ENCODE results near the gene CIB1.
"Not testable (repeated sequence)": the region's sequence is repeated elsewhere in the genome, so short reads cannot be mapped to it uniquely, and the experiment has no call there.

Gene CIB1

DNA sequence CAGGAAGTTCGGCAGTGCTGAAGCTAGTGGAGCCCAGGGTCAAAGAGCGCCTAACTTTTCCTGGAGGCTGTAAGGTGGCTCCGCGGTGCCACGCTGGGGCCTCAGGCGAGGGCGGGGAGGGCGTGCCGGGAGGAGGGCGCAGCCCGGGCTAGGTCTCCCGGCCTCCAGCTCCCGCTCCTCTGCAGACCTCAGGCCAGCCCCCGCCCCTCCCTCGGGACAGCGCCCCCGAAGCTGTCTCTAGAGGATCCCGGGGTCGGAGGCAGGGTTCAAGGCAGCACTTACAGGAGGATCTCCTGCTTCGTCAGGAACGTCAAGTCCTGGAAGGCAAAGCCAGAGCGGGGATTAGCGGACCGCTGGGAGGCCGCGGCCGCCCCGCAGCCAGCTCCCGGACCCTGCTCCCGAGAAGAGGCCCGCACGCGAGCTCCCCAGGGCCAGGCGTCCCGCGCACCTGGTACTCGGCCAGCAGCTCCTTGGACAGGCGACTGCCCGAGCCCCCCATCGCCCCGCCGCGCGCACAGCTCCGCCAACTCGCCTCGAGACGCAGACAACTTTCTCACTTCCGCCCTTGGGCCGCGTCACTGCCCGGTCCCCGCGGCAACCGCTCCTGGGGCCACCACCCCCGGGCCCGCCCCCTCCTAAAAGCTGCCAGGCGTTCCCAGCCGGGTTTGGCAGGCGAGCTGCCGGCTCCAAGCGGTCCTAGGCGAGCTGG, at the start of gene CIB1:
Gene CIB1, minus strand, starts transcription at position 555 of the 709 bp plus-strand sequence. Its CDS starts 56 bp downstream, at position 499.
- DNase-seq: peak; percentile 97

DNA sequence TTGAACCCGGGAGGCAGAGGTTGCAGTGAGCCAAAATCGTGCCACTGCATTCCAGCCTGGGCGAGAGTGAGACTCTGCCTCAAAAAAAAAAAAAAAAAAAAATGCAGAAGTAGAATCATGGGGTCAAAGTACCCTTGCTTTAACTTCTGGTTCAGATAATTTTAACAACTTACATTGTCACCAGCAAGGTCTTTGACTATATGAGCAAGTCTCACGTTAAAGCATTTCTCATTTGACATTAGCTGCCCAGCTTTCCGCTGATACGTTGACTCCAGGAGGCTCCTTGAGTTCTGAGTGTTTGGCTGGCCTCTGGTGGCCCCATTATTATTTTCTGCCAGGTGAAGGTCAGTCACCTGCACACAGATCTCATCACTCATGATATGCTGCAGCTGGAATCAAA, 47.9 kb upstream of the CIB1 start:
- not testable (repeated sequence) for DNase-seq

DNA sequence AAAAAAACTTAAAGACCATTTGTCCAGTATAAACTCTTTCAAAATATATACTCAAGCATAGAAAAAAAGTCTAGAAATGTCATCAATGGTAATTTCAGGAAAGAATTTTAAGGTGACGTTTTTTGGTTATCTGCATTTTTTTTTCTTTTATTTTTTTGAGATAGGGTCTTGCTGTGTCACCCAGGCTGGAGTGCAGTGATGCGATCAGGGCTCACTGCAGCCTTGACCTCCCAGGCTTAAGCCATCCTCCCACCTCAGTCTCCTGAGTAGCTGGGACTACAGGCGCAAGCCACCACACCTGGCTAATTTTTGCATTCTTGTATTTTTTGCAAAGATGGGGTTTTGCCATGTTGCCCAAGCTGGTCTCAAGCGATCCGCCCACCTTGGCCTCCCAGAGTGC, 47.0 kb upstream of the CIB1 start:
- DNase-seq: not testable (repeated sequence)

DNA sequence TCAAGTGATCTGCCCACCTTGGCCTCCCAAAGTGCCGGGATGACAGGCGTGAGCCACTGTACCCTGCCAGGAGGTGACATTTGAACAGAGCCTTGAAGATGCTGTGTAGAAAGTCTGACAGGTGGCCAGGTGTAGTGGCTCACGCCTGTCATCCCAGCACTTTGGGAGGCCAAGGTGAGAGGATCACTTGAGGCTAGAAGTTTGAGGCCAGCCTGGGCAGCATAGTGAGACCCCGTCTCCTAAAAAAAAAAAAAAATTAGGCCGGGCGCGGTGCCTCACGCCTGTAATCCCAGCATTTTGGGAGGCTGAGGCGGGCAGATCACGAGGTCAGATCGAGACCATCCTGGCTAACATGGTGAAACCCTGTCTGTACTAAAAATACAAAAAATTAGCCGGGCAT, 44.7 kb upstream of the CIB1 start:
- DNase-seq: not testable (repeated sequence)

DNA sequence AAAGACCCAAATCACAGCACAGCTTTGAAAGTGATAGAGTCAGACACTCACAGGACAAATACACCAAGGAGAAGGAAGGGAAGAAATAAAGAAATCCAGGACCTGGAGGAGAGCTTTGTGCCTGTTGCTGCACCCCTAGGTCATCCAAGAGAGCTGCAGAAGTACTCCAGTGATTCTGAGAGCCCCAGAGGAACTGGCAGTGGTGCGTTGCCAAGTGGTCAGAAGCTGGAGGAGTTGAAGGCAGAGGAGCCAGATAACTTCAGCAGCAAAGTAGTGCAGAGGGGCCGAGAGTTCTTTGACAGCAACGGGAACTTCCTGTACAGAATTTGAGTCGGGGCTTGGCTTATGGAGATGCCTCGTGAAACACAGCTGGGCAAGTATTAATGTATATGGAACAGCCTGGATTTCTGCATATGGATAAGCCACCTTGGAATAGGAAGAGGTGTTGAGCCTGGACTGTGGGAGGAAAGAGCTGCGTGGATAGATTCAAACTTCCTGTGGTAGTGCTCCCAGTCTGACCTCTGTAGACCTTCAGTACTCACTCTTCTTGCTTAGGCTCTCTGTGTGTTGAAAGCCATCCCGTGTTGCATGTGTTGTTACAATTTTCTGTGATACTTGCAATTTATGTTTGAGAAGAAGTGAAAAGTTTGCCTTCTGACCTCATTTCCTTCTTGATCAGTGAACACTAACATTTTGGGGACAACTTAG, 37.9 kb upstream of the CIB1 start:
- DNase-seq: no peak

DNA sequence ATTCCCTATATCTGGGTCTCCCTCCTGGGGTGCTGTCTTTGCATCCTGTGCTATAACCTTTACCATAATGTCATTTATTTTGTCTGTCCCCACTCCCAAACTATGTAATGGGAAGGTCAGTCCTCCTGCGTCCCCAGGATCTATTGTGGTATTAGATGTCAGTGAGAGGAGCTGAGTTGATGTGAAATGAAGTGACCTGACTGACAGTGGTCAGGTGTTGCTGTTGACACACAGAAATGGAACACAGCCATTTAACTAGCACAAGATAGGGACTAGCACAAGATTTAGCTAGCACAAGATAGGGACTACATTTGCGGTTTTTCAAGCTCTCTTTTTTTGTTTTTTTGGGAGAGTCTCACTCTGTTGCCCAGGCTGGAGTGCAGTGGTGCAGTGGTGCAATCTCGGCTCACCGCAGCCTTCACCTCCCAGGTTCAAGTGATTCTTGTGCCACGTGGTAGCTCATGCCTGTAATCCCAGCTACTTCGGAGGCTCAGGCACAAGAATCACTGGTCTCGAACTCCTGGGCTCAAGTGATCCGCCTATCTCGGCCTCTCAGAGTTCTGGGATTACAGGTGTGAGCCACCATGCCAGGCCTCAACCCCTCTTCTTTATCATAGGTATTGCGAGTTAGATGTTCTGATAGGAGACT, 36.9 kb upstream of the CIB1 start:
- DNase-seq: no peak

DNA sequence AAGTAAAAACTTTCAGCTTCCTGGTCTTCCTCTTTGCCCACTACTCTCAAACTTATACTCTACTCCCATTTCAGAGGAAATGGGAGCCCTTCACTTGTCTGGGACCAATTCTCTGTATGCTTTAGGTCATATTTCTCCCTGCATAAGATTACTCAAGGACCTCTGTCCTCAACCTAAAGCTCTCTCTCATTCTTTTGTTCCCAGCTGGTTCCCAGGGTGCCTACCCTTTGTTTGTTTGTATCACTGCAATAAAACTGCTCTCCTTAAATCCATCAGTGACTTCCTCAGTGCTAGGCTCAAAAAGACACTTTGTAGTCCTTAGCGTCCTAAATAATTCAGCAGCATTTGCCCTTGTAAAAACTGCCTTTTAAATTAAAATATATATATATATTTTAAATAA, 34.7 kb upstream of the CIB1 start:
- DNase-seq: no peak

DNA sequence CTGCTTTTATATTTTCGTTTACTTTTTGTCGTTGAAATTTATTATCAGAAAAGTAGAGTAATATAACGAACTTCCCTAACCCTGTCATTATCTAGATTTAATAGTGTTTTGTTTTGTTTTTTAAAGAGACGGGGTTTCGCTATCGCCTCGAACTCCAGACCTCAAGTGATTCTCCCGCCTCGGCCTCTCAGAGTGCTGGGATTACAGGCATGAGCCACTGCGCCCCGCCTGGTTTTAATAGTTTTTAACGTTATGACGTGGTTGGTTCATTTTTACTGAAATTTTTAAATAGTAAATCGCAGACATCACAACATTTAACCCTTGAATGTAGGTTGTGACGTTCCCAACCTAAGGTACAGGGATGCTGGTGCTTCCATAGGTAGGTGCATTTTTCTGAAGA, 32.7 kb upstream of the CIB1 start:
- DNase-seq: peak; percentile 40

DNA sequence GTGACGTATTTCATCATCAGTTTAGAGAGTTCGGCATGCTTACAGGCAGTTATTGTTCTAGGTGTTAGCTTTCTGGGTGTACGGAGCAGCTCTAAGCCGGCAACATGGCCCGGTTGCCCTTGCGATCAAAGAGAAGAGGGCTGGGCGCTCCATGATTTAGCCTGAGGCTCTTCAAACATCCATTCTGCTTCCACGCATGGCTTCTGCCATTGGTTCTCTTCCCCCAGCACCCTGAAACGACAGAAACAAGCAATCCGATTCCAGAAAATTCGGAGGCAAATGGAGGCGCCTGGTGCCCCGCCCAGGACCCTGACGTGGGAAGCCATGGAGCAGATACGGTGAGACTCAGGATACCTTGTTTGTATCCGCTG, 32.3 kb upstream of the CIB1 start:
- peak; percentile 65 for DNase-seq

DNA sequence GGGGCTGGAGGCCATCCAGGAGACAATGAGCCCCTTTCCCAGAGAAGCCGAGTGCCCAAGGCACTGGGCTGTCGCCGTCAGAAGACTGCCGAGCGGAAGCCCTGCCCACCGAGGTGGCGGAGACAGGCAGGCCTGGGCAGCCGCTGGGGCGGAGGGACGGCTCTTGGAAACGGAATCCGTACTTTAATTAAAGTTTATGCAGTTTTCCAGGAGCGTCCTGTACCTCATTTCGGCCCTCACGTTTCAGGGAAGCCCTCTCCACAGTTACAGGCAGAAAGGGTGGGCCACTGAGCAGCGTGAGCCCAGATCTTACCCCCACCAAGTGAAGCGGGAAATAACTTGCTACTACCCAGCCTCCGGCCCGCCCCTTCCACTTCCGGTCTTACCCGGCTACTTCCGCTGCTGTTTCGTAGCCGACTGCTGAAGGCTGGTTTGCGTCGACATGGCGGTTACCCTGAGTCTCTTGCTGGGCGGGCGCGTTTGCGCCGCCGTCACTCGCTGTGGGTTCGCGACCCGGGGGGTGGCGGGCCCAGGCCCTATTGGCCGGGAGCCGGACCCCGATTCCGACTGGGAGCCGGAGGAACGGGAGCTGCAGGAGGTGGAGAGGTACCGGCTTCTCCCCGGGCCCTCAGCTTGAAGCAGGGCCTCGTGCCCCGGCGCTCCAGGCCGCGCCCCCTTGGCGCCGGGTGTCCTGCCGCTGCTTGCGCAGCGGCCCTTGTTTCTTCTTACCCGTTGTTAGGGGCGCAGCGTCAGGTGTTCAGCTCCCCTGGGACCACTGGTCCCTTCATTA, 31.7 kb upstream of the CIB1 start, which contains the start of gene NGRN:
Gene NGRN, plus strand, starts transcription at position 402 of the 790 bp plus-strand sequence. Its CDS starts 41 bp downstream, at position 443.
- DNase-seq: peak; percentile 91

DNA sequence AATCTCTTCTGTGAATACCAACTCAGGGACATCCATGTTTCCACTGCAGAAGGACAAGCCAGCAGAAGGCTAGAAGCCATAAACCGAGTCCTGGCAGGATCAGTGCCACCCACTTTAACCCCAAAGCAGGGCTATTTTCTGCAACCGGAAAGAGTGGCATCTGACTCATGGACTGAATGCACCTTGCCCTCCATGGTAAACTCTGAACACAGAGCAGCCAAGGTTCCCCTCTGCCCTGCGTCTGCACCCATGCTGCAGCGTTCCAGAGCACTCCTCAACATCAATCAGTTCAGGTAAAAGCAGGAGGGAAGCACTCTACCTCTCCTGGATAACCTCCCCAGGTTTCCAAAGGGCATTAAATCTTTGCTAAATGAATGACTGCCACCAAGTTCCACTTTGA, 30.9 kb upstream of the CIB1 start:
- DNase-seq: peak; percentile 37

DNA sequence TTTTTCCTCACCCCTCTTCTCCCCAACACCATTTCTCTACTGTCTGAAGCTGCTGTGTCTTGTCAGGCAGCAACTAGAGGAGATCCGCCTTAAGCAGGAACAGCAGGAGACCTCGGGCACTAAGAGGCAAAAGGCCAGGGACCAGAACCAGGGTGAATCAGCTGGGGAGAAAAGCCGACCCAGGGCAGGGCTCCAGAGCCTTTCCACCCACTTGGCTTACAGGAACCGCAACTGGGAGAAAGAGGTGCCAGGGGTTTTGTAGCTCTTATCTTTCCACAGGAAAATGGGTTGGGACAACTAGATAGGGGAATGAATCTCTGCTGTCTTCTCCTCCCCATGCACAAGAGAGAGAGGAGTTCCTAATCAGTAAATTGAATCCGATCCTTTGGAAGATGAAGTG, 28.7 kb upstream of the CIB1 start:
- DNase-seq: no peak

DNA sequence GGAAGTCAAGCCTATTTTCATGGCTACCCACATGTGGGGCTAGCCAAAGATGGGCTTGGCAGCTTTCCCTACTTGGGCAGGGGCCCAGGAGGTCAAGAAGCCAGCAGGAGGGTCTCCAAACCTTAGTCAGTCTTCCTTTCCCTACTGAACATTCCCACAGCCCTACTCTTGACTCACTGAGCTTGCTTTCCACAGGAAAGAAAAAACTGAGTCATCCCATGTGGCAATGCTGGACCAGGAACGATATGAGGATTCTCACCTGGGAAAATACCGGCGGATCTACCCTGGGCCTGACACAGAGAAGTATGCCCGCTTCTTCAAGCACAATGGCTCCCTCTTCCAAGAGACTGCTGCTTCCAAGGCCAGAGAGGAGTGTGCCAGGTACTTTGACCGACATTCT, 28.1 kb upstream of the CIB1 start:
- no peak for DNase-seq

DNA sequence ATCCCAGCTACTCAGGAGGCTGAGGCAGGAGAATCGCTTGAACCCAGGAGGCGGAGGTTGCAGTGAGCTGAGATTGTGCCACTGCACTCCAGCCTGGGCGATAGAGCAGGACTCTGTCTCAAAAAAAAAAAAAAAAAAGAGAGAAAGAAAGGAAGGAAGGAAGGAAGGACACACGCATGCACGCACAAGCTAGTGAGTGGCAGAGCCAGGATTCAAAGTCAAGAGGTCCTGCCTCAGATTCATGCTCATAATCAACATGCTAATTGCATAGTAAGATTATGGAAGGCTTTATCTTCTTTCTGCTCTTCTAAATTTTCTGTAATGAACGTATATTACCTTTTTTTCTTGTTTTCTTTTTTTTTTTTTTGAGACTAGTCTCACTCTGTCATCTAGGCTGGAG, 27.0 kb upstream of the CIB1 start:
- not testable (repeated sequence) for DNase-seq

DNA sequence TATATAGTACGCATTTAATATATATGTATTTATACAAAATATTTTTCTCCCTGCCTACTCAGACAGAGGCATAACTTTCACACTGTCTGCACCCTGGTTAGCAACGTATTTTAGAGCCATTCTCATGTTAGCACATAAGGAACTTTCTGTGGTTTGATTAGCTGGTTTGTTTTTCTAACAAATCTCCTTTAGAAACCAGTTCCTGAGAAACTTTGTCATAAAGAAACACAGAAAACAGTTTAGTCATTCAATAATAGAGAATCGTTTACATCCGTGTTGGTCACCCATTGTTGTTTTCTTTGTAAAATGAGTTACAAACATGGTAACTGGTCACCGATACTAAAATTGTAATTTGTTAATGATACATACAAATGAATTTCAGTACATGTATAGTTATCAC, 25.8 kb upstream of the CIB1 start:
- no peak for DNase-seq

DNA sequence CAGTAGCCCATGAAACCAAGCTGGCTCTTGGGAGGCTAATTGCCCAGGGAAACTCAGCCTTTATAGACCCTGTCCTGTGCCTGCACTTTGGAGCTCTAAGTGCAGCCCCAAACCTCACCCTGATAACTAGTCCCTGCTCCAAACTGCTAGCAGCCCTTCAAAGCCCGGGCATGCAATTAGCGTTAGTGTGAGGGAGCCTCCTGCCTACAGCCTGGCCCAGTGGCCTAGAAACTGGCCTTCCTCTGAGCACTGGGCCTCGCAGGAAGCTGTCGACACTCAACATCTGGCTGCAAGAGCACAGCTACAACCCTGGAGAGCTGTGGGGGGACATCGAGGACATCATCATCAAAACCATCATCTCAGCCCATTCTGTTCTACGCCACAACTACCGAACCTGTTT, 24.0 kb upstream of the CIB1 start:
- DNase-seq: no peak

DNA sequence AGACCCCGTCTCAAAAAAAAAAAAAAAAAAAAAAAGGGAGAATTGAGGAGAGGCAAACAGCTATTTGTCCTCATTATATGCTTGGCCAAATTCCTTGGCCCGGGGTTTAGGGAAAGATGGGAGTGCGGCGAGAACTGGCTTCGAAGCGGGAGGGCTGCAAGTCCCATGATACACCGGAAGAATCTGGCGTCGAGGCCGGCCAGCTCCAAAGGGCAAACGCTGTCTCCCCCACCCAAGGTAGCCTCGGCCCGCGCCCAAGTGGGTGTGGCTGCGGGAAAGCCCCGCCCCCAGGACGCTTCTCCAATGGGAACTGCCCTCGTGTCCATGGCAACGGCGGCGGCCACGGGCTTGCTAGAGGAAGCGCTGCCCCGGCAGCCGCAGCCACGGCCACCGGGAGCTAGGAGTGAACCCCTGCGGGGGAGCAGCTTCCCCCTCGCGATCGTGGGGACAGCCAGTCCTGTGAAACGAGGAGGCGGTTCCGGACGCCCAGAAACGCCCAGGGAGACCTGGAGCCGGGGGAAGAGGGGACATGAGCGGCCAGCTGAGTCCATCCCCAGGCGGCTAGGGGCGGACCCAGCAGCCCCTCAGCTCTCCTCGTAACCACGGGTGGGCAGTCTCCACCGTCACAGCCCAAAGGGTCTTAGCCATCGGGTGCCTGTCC, 15.6 kb upstream of the CIB1 start, which contains the start of gene TTLL13:
Gene TTLL13, plus strand, starts transcription at position 354 of the 661 bp plus-strand sequence. CDS start 1,075 bp downstream, outside the sequence.
- DNase-seq: peak; percentile 72

DNA sequence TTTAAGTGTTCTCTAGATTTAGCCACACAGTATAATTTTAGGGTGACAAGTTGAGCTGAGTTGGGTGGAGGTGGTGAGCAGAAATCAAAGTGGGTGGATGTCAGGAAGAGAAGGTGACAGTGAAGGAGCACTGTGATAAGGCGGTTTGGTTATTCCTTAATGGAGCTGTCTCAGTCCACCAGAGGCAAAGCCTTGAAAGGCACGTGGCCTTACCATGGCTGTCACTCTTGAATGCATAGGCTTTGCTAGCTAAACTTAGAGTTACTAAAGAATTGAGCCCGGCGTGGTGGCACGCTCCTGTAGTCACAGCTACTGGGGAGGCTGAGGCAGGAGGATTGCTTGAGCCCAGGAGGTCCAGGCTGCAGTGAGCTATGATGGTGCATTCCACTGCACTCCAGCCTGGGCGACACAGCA, 15.1 kb upstream of the CIB1 start:
- DNase-seq: no peak

DNA sequence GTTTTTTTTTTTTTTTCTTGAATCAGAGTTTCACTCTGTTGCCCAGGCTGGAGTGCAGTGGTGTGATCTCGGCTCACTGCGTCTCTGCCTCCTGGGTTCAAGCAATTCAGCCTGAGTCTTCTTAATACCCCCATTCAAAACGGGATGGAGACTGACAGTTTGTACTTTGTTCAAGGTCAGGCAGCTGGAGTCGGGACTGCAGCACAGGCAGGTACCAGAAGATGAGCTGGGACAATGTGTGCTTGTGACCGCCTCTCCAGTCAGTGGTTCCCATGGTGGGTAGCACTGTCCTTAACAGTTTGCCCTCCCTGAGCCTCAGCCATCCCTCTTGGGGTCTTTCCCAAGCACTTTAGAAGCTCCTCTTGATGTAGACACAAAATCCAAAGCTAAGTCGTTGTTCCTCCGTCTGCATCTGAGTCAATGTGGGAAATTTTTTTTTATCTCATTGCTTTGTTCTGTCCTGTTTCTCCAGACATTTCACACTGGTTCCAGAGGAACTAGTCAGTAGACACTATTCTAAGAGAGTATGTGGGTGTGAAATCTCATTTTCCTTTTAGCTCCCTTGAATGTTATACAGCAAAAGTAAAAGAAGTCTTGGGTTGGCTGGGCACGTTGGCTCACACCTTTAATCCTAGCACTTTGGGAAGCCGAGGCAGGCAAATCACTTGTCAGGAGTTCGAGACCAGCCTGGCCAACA, 10.3 kb upstream of the CIB1 start:
- DNase-seq: no peak

DNA sequence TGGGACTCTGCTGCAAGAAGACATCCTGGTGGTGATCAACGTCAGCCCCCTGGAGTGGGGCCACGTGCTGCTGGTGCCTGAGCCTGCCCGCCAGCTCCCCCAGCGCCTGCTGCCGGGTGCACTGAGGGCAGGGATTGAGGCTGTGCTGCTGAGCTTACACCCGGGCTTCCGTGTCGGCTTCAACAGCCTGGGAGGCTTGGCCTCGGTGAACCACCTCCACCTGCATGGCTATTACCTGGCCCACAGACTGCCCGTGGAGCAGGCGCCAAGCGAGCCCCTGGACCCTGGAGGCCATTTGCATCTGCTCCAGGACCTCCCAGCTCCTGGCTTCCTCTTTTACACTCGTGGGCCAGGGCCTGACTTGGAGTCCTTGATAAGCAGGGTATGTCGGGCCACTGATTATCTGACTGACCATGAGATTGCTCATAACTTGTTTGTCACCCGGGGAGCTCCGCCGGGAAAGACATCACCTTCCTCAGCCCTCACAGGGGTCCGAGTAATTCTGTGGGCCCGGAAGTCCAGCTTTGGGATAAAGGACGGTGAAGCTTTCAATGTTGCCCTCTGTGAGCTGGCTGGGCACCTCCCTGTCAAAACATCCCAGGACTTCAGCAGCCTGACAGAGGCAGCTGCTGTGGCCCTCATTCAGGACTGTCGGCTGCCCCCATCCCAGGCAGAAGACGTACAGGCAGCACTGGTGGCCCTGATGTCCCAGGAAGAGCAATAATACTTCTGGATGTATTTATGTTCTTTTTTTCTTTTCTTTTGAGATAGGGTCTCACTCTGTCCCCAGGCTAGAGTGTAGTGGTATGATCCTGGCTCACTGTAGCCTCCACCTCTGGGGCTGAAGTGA, 7.8 kb upstream of the CIB1 start:
- DNase-seq: no peak

DNA sequence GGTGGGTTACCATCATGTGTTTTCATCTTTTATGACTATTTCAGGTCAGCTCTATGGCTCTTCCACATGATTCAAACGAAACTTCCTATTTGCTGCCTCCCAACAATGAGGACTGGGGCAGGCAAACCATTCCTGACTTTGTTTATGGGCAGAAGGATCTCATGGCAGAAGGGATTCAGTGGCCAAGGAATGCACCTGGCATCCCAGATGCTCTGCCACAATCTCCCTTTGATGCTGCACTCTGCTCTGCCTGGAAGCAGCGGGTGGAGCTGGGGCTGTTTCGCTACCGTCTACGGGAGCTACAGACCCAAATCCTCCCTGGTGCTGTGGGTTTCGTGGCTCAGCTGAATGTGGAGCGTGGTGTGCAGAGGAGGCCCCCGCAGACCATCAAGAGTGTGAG, 7.1 kb upstream of the CIB1 start:
- no peak for DNase-seq

Data from CD4-positive, alpha-beta T cell treated with Interleukin-12 subunit alpha and Interleukin-12 subunit beta, for 1 hour (primary cell).